Stimulated activated CD4-positive, alpha-beta T cell treated with anti-CD3 and anti-CD28 coated beads, TNF-alpha, amount 100 ng/mL, for 4 hours (primary cell): Measurements from ENCODE around the gene BTNL9.
"Not testable (repeated sequence)": the region's sequence is repeated elsewhere in the genome, so short reads cannot be mapped to it uniquely, and the experiment has no call there.

Source experiments
- DNase-seq, 3 experiments: peaks; one replicate each; pipeline ENCODE4 v3.0.0-alpha.2; 2020; ENCODE audit warnings: low read depth in 3 of 3

BTNL9 gene

GRCh38 chr5:181042722-181043121 is 2.7 kb downstream of the BTNL9 start:
- DNase-seq = no peak

- no peak for DNase-seq
Observed at GRCh38 chr5:181043285-181044092, 3.4 kb downstream of the BTNL9 start.

DNA sequence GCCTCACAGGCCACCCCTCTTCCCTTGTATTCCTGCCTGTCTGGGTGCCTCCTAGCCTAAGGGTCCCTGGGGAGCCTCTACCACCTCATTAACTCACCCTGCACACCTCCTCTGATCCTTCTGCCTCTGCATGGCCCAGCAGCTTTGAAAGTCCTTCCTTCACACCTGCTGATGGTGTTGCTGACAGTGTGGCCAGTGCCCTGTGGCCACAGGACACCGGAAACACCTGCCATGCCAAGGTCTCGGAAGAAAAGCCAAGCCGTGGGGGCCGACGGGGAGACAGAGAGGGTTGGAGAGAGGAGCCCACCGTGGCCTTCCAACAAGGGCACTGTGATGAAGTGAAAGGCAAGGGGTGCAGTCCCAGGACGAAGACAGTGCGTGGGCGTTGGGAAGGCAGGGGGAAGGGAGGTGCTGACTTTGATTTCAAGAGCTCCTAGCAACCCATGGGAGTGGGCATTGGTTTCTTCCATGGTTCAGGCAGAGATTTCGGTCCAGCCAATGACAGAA is 4.1 kb downstream of the BTNL9 start:
- DNase-seq = no peak

GRCh38 chr5:181044662-181045305 is 4.7 kb downstream of the BTNL9 start:
- no peak for DNase-seq

DNA sequence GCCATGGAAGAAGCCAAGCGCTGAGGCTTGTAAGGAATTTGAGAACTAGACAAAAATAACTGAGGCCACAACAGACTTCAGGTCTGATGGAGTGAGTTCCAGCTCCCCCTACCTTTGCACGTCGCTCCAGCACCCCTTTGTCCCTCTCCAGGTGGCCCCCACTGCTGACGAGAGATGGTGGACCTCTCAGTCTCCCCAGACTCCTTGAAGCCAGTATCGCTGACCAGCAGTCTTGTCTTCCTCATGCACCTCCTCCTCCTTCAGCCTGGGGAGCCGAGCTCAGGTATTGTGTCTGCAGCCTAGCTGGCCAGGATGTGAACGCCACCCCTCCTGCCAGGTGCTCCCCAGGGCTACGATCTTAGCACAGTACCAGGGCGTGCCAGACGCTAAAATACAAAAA is 5.2 kb downstream of the BTNL9 start:
- no peak for DNase-seq

GRCh38 chr5:181045857-181046256 is 5.8 kb downstream of the BTNL9 start:
- not testable (repeated sequence) for DNase-seq

GRCh38 chr5:181047288-181047687 is 7.2 kb downstream of the BTNL9 start:
- no peak for DNase-seq

GRCh38 chr5:181047921-181048320 is 7.9 kb downstream of the BTNL9 start:
- no peak for DNase-seq

DNA sequence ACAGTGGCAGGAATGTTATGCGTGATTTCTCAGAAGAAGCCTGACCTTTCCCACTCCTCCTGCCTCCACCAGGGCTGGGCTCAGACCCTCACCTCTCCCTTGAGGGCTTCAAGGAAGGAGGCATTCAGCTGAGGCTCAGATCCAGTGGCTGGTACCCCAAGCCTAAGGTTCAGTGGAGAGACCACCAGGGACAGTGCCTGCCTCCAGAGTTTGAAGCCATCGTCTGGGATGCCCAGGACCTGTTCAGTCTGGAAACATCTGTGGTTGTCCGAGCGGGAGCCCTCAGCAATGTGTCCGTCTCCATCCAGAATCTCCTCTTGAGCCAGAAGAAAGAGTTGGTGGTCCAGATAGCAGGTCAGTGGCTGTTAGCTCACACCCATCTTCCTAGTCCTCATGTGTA is 9.9 kb downstream of the BTNL9 start:
- no peak for DNase-seq

GRCh38 chr5:181051841-181052671 is 12.0 kb downstream of the BTNL9 start:
- no peak for DNase-seq

DNA sequence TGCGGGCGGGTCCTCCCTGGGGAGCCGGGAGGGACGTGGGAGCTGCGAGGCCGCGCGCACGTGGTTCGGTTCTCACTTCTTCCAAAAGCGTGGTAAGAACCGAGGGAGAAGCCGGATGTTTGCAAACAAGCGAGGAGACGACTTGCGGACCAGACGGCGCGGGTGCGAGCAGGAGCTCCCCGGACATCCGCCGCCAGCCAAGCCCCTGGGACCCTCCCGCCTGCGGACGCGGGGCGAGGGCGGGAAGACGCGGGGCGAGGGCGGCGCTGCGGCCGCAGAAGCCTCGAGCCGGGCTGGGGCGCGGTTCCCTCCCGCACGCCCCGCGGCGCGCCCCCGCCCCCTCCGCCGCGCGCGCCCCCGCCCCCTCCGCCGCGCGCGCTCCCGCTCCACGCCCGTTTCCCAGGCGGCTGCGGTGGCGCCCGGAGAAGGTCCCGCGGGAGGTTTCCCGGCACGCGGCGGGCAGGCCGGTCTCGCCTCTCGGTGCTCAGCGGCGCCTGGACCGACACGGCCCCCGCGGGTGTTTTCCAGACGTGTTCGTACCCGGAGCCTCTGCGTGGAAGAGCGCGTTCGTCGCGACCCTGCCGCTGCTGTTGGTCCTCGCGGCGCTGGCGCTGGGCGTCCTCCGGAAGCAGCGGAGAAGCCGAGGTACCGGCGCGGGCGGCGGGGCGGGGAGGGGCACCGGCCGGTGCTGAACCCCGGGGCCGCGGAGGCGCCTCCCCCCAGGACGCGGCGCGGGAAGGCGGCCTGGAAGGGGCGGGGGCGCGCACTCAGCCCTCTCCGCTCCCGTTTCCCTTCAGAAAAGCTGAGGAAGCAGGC is 12.8 kb downstream of the BTNL9 start:
- DNase-seq = no peak

DNA sequence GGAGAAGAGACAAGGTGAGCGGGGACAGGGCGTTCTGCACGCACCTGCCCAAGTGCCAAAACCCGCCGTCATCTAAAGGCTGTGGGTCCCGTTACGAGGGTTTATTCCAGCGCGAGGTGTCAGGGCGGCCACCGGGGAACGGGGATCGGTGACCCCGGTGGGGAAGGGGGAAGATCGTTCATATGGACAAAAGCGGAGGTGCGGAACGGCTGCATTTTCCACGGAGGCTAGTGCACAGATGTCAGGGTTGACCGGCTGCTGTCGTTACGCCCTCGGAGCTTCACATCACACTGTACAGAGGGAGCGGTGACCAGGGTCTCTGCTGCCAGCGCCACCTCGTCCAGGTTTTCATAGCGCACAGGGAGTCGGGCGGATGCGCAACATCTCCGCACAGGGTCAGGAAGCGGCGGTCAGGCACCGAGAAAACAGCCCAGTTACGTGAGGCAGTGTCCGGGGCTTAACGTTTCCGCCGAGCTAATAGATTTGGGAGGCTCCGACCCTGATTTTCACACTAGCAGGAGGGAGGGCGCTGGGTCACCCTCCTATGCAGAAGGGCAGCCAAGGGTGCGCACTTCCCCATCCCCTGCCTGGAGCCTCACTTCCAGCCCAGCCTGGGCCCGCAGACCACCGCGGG is 13.5 kb downstream of the BTNL9 start:
- DNase-seq = no peak

DNA sequence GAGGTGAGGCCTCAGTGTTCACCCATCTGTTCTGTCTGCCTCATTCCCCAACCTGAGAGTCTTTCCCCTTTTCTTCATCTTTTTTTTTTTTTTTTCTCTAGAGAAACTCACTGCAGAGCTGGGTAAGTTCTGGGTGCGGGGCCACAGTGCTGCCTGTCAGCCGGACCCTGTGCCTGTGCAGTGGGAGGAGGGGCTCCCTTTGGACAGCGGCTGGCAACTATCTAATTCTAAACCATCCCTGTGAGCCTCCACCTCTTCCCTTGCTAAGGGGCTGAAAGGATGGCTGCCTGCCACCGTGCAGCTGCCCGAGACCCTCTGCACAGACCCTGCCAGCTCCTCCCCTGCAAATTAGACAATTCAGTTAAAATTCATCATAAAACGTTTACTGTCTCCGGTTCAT is 14.1 kb downstream of the BTNL9 start:
- DNase-seq = no peak

DNA sequence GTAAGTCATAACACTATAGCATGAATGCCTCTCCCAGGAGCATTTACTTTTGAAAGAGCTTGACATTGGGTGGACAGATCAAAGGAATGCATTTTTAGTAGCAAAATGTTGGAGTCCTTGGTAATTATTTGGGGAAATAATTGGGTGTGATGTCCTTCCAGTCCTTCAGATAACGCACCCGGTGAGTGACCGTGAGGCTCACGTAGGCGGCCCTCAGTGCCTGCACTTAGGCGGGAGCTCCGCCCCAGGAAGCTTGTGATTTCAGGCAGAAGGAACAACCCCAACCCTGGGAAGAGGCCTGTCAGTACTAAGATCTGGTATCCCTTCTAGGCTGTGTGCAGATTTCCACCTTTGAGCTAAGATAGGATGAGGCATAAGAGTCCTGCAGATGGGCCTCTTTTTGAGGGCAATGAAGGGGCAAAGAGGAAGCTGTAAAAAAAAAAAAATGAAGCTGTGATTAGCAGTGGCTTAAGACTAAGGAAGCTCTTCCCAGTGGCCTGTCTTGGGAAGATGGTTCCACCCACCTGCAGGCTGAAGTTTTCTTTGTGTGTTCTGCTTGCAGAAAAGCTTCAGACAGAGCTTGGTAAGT is 14.9 kb downstream of the BTNL9 start:
- DNase-seq = no peak

GRCh38 chr5:181056431-181056830 is 16.4 kb downstream of the BTNL9 start:
- no peak for DNase-seq

DNA sequence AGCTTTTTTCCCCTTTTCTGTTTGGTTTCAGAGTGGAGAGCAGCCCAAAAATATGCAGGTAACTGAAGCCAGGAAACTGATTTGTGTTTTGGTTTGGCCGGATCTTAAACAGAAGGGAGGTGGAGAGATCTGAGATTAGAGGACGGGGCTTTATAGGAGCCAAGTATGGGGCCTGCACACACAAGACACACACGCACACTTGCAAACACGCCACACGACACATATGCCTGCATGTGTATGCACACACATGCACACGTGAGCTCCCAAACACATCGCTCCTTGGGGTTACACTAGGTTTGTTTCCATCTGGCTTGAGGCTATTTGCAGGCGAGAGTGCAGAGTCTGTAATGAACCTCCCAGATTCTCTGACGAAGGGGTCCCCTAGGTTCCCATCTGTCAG is 18.3 kb downstream of the BTNL9 start:
- DNase-seq = no peak

GRCh38 chr5:181058786-181059296 is 18.8 kb downstream of the BTNL9 start:
- DNase-seq = no peak

GRCh38 chr5:181059297-181060230 is 19.5 kb downstream of the BTNL9 start:
- no peak for DNase-seq

GRCh38 chr5:181060231-181060590 is 20.1 kb downstream of the BTNL9 start:
- no peak for DNase-seq
